Duodenal mucosa (tissue), 2 donors: ENCODE data around the gene TMTC4.
"Not testable (repeated sequence)": the region's sequence is repeated elsewhere in the genome, so short reads cannot be mapped to it uniquely, and the experiment has no call there.

ENCODE experiments used
- H3K27ac ChIP-seq: one replicate; pipeline ENCODE4 v1.7.0; 2013; ENCODE audit warnings: low read depth, low read length
- H3K27me3 ChIP-seq, 2 donors: one replicate each; pipeline ENCODE4 v1.7.0; 2013; ENCODE audit warnings: low read length in 2 of 2, control low read depth in 1 of 2; ENCODE audit not compliant: insufficient read depth in 2 of 2, control insufficient read depth in 1 of 2
- H3K36me3 ChIP-seq, 2 donors: one replicate each; pipeline ENCODE4 v1.7.0; 2013; ENCODE audit warnings: low read length in 2 of 2, control low read depth in 1 of 2; ENCODE audit not compliant: insufficient read depth in 2 of 2, control insufficient read depth in 1 of 2
- H3K4me1 ChIP-seq, 2 donors: one replicate each; pipeline ENCODE4 v1.7.0; 2013; ENCODE audit warnings: low read length in 2 of 2, control low read depth in 1 of 2; ENCODE audit not compliant: insufficient read depth in 2 of 2, control insufficient read depth in 1 of 2
- H3K4me3 ChIP-seq, 2 donors: one replicate each; pipeline ENCODE4 v1.7.0; 2013; ENCODE audit warnings: low read length in 2 of 2, low read depth in 1 of 2
- H3K9ac ChIP-seq, 2 donors: one replicate each; pipeline ENCODE4 v1.7.0; 2013; ENCODE audit warnings: low read length in 2 of 2, low read depth in 1 of 2
- H3K9me3 ChIP-seq, 2 donors: one replicate each; pipeline ENCODE4 v1.7.0; 2013; ENCODE audit warnings: low read length in 2 of 2, control low read depth in 1 of 2; ENCODE audit not compliant: control insufficient read depth in 1 of 2

Gene TMTC4, protein sequence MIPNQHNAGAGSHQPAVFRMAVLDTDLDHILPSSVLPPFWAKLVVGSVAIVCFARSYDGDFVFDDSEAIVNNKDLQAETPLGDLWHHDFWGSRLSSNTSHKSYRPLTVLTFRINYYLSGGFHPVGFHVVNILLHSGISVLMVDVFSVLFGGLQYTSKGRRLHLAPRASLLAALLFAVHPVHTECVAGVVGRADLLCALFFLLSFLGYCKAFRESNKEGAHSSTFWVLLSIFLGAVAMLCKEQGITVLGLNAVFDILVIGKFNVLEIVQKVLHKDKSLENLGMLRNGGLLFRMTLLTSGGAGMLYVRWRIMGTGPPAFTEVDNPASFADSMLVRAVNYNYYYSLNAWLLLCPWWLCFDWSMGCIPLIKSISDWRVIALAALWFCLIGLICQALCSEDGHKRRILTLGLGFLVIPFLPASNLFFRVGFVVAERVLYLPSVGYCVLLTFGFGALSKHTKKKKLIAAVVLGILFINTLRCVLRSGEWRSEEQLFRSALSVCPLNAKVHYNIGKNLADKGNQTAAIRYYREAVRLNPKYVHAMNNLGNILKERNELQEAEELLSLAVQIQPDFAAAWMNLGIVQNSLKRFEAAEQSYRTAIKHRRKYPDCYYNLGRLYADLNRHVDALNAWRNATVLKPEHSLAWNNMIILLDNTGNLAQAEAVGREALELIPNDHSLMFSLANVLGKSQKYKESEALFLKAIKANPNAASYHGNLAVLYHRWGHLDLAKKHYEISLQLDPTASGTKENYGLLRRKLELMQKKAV

DNA sequence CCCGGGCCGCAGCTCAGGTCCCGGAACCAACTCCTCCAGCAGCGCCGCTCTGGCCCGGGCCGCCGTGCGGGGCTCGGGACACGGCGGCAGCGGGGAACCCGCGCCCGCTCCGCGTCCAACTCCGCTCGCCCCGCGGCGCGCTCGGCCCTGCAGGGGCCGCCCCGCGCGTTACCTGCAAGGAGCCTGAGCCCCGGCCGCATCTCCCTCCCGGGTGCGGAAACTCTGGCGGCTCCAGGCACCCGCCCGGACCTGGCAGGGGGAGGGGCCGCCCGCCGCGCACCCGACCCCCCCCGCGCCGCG is at the start of gene TMTC4:
TMTC4 (minus strand) TSS at position 224 of the 300 bp plus-strand sequence. CDS start 4,433 bp downstream, outside the sequence.
- H3K4me1 ChIP-seq = peaks cover 15 to 18% of the 10 kb centered on the region in 2 donors
- peak within 1 kb of the TSS; percentile 75 for H3K27ac ChIP-seq
- H3K9ac ChIP-seq = peak within 1 kb of the TSS; percentile 52 to 88
- H3K36me3 ChIP-seq = peaks cover 0 to 4% of the 10 kb centered on the region in 2 donors
- no peaks in the 10 kb centered on the region for H3K9me3 ChIP-seq
- peaks cover 0 to 4% of the 10 kb centered on the region in 2 donors for H3K27me3 ChIP-seq
- H3K4me3 ChIP-seq = peak within 1 kb of the TSS; percentile 91 to 93

DNA sequence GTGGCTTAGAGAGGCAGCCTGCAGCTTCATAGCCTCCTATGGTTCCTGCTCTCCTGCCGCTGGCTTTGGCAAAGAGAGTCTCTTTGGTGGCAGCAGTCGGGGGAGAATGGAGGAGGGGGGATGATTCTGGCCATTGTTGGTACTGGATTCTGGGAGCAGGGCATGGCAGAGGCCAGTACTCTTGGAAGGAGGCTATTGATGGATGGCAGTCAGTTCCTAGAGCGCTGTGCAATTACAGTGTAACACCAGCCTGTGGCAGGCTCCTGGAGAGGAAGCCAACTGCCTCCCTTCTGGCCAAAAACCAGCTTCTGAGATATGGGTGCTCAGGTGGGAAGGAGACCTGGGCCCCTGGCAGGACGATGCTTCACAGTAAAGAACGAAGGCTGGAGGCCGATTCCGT is 47.9 kb upstream of the TMTC4 start:
- Histone ChIP-seq H3K4me3 (no peak overlapping the region), H3K9me3 (no peaks in the 10 kb centered on the region), H3K9ac (no peak overlapping the region), H3K4me1 (no peaks in the 10 kb centered on the region), H3K36me3 (no peaks in the 10 kb centered on the region), H3K27me3 (no peaks in the 10 kb centered on the region), H3K27ac (no peak overlapping the region)

GRCh38 chr13:100721885-100722512 is 47.4 kb upstream of the TMTC4 start:
- no peak overlapping the region for H3K27ac ChIP-seq
- no peaks in the 10 kb centered on the region for H3K9me3 ChIP-seq
- no peak overlapping the region for H3K4me3 ChIP-seq

GRCh38 chr13:100715604-100716003 is 41.0 kb upstream of the TMTC4 start:
- no peak overlapping the region for H3K4me3 ChIP-seq
- H3K4me1 ChIP-seq = no peaks in the 10 kb centered on the region
- no peaks in the 10 kb centered on the region for H3K27me3 ChIP-seq
- H3K36me3 ChIP-seq = no peaks in the 10 kb centered on the region
- no peaks in the 10 kb centered on the region for H3K9me3 ChIP-seq
- H3K27ac ChIP-seq = no peak overlapping the region
- H3K9ac ChIP-seq = no peak overlapping the region

More at GRCh38 chr13:100721885-100722512, 47.4 kb upstream of the TMTC4 start:
- H3K36me3 ChIP-seq = no peaks in the 10 kb centered on the region
- no peak overlapping the region for H3K9ac ChIP-seq
- no peaks in the 10 kb centered on the region for H3K4me1 ChIP-seq
- H3K27me3 ChIP-seq = no peaks in the 10 kb centered on the region

- H3K9me3 ChIP-seq = no peaks in the 10 kb centered on the region
- H3K27me3 ChIP-seq = no peaks in the 10 kb centered on the region
- H3K27ac ChIP-seq = no peak overlapping the region
- no peak overlapping the region for H3K9ac ChIP-seq
- no peaks in the 10 kb centered on the region for H3K36me3 ChIP-seq
- H3K4me1 ChIP-seq = no peaks in the 10 kb centered on the region
- no peak overlapping the region for H3K4me3 ChIP-seq
Measured at GRCh38 chr13:100714478-100714877, 39.9 kb upstream of the TMTC4 start.

- H3K27me3 ChIP-seq = no peaks in the 10 kb centered on the region
- H3K27ac ChIP-seq = no peak overlapping the region
- H3K4me3 ChIP-seq = no peak overlapping the region
- no peaks in the 10 kb centered on the region for H3K9me3 ChIP-seq
- no peaks in the 10 kb centered on the region for H3K4me1 ChIP-seq
- H3K36me3 ChIP-seq = no peaks in the 10 kb centered on the region
- H3K9ac ChIP-seq = no peak overlapping the region
Measured at GRCh38 chr13:100710176-100710575, 35.6 kb upstream of the TMTC4 start.

GRCh38 chr13:100707818-100708740 is 33.5 kb upstream of the TMTC4 start:
- Histone ChIP-seq H3K9me3 (no peaks in the 10 kb centered on the region), H3K4me1 (no peaks in the 10 kb centered on the region), H3K27ac (no peak overlapping the region), H3K9ac (no peak overlapping the region), H3K4me3 (no peak overlapping the region), H3K27me3 (no peaks in the 10 kb centered on the region), H3K36me3 (no peaks in the 10 kb centered on the region)

DNA sequence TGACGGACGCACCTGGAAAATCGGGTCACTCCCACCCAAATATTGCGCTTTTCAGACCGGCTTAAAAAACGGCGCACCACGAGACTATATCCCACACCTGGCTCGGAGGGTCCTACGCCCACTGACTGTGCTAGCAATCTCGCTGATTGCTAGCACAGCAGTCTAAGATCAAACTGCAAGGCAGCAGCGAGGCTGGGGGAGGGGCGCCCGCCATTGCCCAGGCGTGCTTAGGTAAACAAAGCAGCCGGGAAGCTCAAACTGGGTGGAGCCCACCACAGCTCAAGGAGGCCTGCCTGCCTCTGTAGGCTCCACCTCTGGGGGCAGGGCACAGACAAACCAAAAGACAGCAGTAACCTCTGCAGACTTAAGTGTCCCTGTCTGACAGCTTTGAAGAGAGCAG is 23.7 kb upstream of the TMTC4 start:
- not testable (repeated sequence) for H3K4me3 ChIP-seq, H3K9ac ChIP-seq, H3K4me1 ChIP-seq, H3K36me3 ChIP-seq, H3K9me3 ChIP-seq, H3K27ac ChIP-seq, H3K27me3 ChIP-seq

GRCh38 chr13:100695509-100695773 is 20.8 kb upstream of the TMTC4 start:
- no peak overlapping the region for H3K27ac ChIP-seq
- no peak overlapping the region for H3K9ac ChIP-seq
- peaks cover 0 to under 1% of the 10 kb centered on the region in 2 donors for H3K9me3 ChIP-seq
- no peaks in the 10 kb centered on the region for H3K27me3 ChIP-seq
- no peaks in the 10 kb centered on the region for H3K4me1 ChIP-seq
- H3K36me3 ChIP-seq = no peaks in the 10 kb centered on the region
- H3K4me3 ChIP-seq = no peak overlapping the region
